A673 (cell line): ENCODE results near the gene B4GALT3. TPM values are rescaled to one million over a fixed set of nuclear protein-coding genes. Genes with fewer than 3 reads are reported as not detected.

Source experiments
- BruUV-seq: library from RNA; stranded (reverse); fragments of 400-500 nt; replicated peaks from 2 replicates; lab custom pipeline; 2021; lab: Mats Ljungman, UMichigan
- CTCF ChIA-PET: fragments of 300-600 bp; sonication (Branson Sonifier 250); formaldehyde crosslinking; loops from one replicate; lab custom pipeline; 2022; ENCODE audit warnings: antibody characterized with exemption; lab: Charles Lee
- POLR2A ChIA-PET: fragments of 300-600 bp; sonication (Branson Sonifier 250); formaldehyde crosslinking; loops from one replicate; lab custom pipeline; 2022; ENCODE audit warnings: antibody characterized with exemption; ENCODE audit not compliant: low non-redundant PET; lab: Charles Lee
- DNase-seq: peaks from one replicate; pipeline ENCODE4 v3.0.0-alpha.2; 2015; ENCODE audit warnings: low spot score
- H3K27ac ChIP-seq: fragments of 200-600 bp; sonication (generic); 2 replicates; pipeline ENCODE4 v1.5.1; 2016; ENCODE audit warnings: mixed run types, low read depth, mild to moderate bottlenecking, mixed read lengths, antibody characterized with exemption, low read length; ENCODE audit not compliant: poor library complexity, severe bottlenecking
- H3K27me3 ChIP-seq: fragments of 200-600 bp; sonication (generic); replicated peaks from 2 replicates; pipeline ENCODE4 v1.6.1; 2017; ENCODE audit warnings: mixed run types, low read depth, mild to moderate bottlenecking, mixed read lengths, antibody characterized with exemption, low read length; ENCODE audit not compliant: insufficient read depth, poor library complexity
- H3K36me3 ChIP-seq: fragments of 200-600 bp; sonication (generic); 2 replicates; pipeline ENCODE4 v1.6.1; 2016; ENCODE audit warnings: mixed run types, mild to moderate bottlenecking, mixed read lengths, antibody characterized with exemption, low read length; ENCODE audit not compliant: insufficient read depth, poor library complexity, severe bottlenecking
- H3K4me1 ChIP-seq: fragments of 200-600 bp; sonication (generic); 2 replicates; pipeline ENCODE4 v1.6.1; 2017; ENCODE audit warnings: mixed run types, mild to moderate bottlenecking, mixed read lengths, antibody characterized with exemption, low read length; ENCODE audit not compliant: insufficient read depth, poor library complexity, severe bottlenecking
- H3K4me3 ChIP-seq: fragments of 200-600 bp; sonication (generic); 2 replicates; pipeline ENCODE4 v1.5.1; 2016; ENCODE audit warnings: low read depth, mixed run types, mild to moderate bottlenecking, mixed read lengths, low read length; ENCODE audit not compliant: poor library complexity, severe bottlenecking
- H3K9me3 ChIP-seq: fragments of 200-600 bp; sonication (generic); 2 replicates; pipeline ENCODE4 v1.6.1; 2016; ENCODE audit warnings: mixed run types, low read depth, mild to moderate bottlenecking, mixed read lengths, antibody characterized with exemption, low read length; ENCODE audit not compliant: poor library complexity, severe bottlenecking
- CTCF ChIP-seq: fragments of 300-800, 200-600 bp; sonication (generic); conservative IDR thresholded peaks from 2 replicates; pipeline ENCODE4 v1.5.1; 2017; ENCODE audit warnings: low read depth, mild to moderate bottlenecking, antibody characterized with exemption, low read length, moderate library complexity, mixed read lengths
- EZH2 ChIP-seq: fragments of 200-600 bp; sonication (generic); IDR thresholded peaks from 2 replicates; pipeline ENCODE4 v1.6.1; 2017; ENCODE audit warnings: borderline replicate concordance, low read depth, mild to moderate bottlenecking, mixed read lengths, antibody characterized with exemption, low read length; ENCODE audit not compliant: poor library complexity, severe bottlenecking
- intact Hi-C: fragments of 100-400 bp; cut with micrococcal nuclease; formaldehyde crosslinking; loops from one replicate; pipeline ENCODE4 v1.10.0; 2022; ENCODE audit not compliant: unreplicated experiment
- total RNA-seq: library from RNA; stranded (reverse); gene quantifications from 2 replicates; pipeline ENCODE4 v1.2.3, GENCODE V29; 2021

The B4GALT3 gene
- total RNA-seq, 1 experiment from 2014 or later, result 55.1 TPM

GRCh38 chr1:161175771-161176453 lies 1.4 kb downstream of the B4GALT3 start:
- peak overlapping the region; percentile 78 for H3K4me3 ChIP-seq
- peaks cover 15% of the 10 kb centered on the region for H3K4me1 ChIP-seq
- H3K36me3 ChIP-seq, result peaks cover 41% of the 10 kb centered on the region
- H3K27me3 ChIP-seq, result no peaks in the 10 kb centered on the region
- peak overlapping the region; percentile 87 for H3K27ac ChIP-seq
- TF ChIP-seq CTCF (no peak), EZH2 (no peak)
- intact Hi-C loops, result no loop called here
- H3K9me3 ChIP-seq, result no peaks in the 10 kb centered on the region
- no peak for DNase-seq
- BruUV-seq, result no TSS peak
- POLR2A ChIA-PET, result interaction anchor here (0.6 kb wide), 1 partner anchor 12 kb away, joined by 5 read pairs; no protein-coding TSS in a partner anchor
- CTCF ChIA-PET, result no interaction called here

GRCh38 chr1:161174911-161175310 lies 2.4 kb downstream of the B4GALT3 start:
- no TSS peak for BruUV-seq
- H3K4me3 ChIP-seq, result no peak overlapping the region
- intact Hi-C loops, result no loop called here
- peaks cover 15% of the 10 kb centered on the region for H3K4me1 ChIP-seq
- POLR2A ChIA-PET, result no interaction called here
- no peak for DNase-seq
- peaks cover 47% of the 10 kb centered on the region for H3K36me3 ChIP-seq
- CTCF ChIA-PET, result no interaction called here
- H3K9me3 ChIP-seq, result no peaks in the 10 kb centered on the region
- H3K27ac ChIP-seq, result no peak overlapping the region
- H3K27me3 ChIP-seq, result no peaks in the 10 kb centered on the region
- no peak for TF ChIP-seq EZH2
- TF ChIP-seq CTCF, result no peak

- H3K36me3 ChIP-seq, result peaks cover 56% of the 10 kb centered on the region
- no TSS peak for BruUV-seq
- POLR2A ChIA-PET, result no interaction called here
These were observed 3.6 kb downstream of the B4GALT3 start for GRCh38 chr1:161173711-161174110.

More at GRCh38 chr1:161173711-161174110, 3.6 kb downstream of the B4GALT3 start:
- Histone ChIP-seq H3K27me3 (no peaks in the 10 kb centered on the region), H3K9me3 (no peaks in the 10 kb centered on the region), H3K27ac (no peak overlapping the region), H3K4me1 (peaks cover 15% of the 10 kb centered on the region), H3K4me3 (no peak overlapping the region)
- TF ChIP-seq EZH2 (no peak), CTCF (no peak)
- no peak for DNase-seq
- intact Hi-C loops, result no loop called here
- CTCF ChIA-PET, result no interaction called here
